HG03378 (cell line): ENCODE results near the gene IMMP1L.

Experiments
- ATAC-seq: cut with Tn5 transposase; IDR thresholded peaks from one replicate; pipeline ENCODE4 v1.9.1; 2021; ENCODE audit warnings: mild to moderate bottlenecking, moderate library complexity; ENCODE audit not compliant: unreplicated experiment

IMMP1L gene

GRCh38 chr11:31404614-31405013 lies 104.8 kb downstream of the IMMP1L start:
- ATAC-seq, result no peak

DNA sequence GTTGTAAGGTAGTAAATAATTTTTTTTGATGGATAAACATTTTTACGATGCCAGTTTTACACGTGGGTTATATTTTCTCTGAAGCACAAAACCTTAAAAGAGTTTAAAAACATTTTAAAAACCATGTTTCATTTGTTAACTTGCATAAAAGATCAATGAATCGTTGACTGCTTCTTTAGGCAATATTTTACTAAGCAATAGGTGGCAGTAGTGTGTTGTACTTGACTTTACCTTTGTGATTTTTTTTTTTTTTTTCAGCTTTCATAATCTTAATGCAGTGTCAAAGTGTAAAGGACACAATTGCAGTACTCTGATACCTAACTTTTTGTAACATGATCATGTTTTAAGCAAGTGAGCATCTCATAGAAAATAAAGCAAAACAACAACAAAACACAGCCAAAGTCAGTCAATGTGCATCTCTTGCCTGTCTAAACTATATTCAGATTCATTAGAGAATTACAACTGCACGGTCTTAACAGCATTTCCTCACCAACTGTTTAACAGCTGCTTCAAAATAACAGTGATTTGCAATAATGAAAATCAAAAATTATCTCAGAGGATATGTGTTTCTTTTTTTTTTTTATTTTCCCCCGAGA lies 112.1 kb downstream of the IMMP1L start:
- no peak for ATAC-seq

DNA sequence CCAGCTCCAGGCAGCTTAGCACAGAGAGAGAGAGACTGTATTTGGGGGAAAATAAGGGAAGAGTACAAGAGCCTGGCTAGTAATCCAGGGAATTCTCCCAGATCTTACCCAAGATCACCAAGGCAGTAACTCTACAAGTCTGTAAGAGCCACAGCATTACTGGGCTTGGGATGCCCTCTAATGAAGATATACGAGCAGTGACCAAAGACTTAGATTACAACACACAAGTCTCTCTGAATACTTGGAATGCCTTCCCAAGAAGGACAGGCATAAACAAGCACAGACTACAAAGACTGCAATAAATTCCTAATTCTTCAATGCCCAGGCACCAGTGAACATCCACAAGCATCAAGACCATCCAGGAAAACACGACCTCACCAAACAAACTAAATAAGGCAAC lies 122.0 kb downstream of the IMMP1L start:
- no peak for ATAC-seq

- ATAC-seq, result no peak
These were observed 126.3 kb downstream of the IMMP1L start for GRCh38 chr11:31383116-31383515.
